ENCODE results near the gene PRKX.

DNA sequence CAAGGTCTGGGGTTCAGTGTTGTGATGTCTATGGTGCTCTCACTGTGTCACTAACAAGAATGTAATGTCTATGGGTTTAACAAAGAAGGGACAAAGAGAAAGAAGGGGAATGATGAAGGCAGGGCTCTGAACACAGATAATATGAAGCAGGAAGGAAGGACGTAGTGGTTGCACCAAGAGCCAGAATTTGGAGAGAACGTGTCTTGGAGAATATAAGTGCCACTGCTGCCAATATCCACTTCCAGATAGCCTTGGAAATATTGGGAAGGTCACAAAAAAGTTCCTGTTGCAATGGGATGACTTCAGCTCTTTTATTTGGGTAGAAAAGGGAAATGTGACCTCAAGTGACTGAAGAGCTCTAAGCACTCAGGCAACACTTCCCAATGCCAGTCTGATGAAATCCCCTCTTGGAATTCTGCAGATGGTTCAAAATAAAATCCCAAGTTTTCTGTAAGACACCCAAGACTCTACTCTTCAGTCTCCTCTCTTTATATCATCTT, 131.8 kb downstream of the PRKX start:
- TF ChIP-seq, protein P1, sequence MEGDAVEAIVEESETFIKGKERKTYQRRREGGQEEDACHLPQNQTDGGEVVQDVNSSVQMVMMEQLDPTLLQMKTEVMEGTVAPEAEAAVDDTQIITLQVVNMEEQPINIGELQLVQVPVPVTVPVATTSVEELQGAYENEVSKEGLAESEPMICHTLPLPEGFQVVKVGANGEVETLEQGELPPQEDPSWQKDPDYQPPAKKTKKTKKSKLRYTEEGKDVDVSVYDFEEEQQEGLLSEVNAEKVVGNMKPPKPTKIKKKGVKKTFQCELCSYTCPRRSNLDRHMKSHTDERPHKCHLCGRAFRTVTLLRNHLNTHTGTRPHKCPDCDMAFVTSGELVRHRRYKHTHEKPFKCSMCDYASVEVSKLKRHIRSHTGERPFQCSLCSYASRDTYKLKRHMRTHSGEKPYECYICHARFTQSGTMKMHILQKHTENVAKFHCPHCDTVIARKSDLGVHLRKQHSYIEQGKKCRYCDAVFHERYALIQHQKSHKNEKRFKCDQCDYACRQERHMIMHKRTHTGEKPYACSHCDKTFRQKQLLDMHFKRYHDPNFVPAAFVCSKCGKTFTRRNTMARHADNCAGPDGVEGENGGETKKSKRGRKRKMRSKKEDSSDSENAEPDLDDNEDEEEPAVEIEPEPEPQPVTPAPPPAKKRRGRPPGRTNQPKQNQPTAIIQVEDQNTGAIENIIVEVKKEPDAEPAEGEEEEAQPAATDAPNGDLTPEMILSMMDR (IDR thresholded peaks at IDR 0.05; ENCODE audit: insufficient read depth, low read length, poor library complexity, severe bottlenecking): no peak
- no peak for TF ChIP-seq EZH2phosphoT487 (conservative IDR thresholded peaks at IDR 0.05; ENCODE audit: low read length)

Data from SU-DHL-6 (cell line).